ENCODE results near the gene NTRK2.

NTRK2 gene

DNA sequence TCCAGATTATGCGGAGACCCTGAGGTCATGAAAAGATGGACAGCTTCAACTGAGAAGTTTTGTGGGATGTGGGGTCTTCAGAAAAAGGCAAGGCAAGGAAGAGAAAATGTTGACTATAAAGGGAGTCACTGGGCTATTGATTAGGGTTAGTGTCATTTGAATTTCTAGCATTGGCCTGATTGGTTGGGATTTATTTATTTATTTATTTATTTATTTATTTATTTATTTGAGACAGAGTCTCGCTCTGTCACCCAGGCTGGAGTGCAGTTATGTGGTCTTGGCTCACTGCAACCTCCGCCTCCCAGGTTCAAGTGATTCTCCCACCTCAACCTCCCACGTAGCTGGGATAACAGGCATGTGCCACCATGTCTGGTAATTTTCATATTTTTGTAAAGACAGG lies 279.7 kb downstream of the NTRK2 start:
- TF ChIP-seq, protein P1, sequence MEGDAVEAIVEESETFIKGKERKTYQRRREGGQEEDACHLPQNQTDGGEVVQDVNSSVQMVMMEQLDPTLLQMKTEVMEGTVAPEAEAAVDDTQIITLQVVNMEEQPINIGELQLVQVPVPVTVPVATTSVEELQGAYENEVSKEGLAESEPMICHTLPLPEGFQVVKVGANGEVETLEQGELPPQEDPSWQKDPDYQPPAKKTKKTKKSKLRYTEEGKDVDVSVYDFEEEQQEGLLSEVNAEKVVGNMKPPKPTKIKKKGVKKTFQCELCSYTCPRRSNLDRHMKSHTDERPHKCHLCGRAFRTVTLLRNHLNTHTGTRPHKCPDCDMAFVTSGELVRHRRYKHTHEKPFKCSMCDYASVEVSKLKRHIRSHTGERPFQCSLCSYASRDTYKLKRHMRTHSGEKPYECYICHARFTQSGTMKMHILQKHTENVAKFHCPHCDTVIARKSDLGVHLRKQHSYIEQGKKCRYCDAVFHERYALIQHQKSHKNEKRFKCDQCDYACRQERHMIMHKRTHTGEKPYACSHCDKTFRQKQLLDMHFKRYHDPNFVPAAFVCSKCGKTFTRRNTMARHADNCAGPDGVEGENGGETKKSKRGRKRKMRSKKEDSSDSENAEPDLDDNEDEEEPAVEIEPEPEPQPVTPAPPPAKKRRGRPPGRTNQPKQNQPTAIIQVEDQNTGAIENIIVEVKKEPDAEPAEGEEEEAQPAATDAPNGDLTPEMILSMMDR (conservative IDR thresholded peaks at IDR 0.05): no peak
- H3K27ac ChIP-seq: no peak overlapping the region

DNA sequence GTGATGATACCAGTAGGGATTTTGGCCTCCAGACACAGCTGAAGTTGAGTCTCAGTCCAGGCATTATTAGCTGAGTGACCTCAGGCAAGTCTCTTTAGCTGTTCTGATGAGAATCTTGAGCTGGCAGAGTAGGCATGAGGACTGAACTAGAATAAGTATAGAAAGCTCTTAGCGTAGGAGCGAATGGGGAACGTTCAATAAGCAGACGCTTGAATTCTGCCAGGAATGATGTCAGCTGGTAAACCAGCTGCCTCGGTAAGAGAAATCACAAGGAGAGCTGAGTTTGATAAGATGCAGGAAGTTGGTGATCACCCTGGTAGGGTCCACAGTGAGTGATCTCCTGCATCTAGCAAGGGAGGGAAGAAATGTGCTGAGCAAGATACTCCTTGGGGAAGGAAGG lies 280.4 kb downstream of the NTRK2 start:
- TF ChIP-seq, protein P1 (conservative IDR thresholded peaks at IDR 0.05): no peak
- no peak overlapping the region for H3K27ac ChIP-seq

DNA sequence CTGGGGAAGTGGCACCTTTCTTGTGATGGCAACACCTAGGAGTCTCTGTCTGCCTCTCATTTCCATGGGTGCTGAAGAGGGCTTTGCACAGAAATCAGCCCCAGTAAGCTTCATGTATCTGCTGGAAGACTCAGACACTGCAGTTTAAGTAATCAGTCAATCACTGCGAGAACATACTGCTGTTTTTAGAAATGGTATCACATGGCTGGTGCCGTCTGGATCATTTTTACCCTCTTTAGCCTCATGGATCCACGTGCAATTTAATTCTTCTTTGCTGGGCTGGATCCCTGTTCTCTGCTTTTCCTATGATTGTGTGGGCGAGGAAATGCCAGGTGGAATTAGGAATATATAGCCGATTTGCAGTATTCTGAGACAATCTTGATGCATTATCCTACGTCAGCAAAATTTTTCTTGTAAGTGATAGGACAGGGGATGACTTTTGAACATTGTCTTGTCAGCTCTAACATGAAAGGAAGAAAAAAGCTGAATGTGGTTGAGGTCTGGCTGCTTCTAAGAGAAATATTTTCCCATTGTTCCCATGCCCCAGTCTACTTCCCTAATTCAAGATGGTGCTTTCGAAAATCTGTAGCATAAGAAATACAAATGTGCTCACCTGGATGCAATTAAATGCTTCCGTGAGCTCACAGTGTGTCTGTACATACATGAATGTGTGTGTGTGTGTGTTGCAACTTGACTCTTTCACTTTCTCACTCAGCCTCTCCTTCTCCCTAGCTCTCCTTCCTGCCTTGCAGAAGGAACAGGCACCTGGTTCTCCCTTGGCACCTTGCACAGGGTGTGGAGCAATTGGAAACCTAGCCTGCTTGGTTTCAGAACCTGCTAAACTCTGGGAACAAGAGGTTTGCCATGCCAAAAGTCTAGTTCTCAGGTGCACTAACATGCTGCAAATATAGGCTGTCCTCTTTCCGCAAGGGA lies 281.6 kb downstream of the NTRK2 start:
- no peak overlapping the region for H3K27ac ChIP-seq
- TF ChIP-seq, protein P1 (conservative IDR thresholded peaks at IDR 0.05): no peak

DNA sequence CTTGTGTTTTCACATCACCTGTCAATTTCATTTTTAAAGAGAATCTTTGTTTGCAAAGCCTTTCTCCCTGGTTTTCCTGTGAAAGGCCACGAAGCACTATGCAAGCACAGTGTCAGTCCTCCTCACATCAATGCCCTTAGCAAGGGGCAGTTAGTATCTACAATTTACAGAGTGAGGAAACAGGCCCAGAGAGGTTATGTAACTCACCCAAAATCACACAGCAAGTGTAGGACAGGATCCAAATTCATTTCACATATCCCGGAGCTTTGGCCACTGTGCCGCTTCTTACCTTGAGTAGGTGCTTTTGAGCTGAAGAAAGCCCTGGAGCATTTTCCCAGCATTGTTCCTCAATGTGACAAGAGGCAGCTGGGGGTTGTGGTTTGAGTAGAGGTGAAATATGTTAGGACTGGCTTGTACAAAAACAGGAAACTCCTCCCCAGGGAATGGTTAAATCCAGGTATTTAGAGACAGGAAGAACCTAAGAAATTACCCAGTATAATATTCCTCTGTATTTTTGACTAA lies 283.8 kb downstream of the NTRK2 start:
- TF ChIP-seq, protein P1 (conservative IDR thresholded peaks at IDR 0.05): no peak

DNA sequence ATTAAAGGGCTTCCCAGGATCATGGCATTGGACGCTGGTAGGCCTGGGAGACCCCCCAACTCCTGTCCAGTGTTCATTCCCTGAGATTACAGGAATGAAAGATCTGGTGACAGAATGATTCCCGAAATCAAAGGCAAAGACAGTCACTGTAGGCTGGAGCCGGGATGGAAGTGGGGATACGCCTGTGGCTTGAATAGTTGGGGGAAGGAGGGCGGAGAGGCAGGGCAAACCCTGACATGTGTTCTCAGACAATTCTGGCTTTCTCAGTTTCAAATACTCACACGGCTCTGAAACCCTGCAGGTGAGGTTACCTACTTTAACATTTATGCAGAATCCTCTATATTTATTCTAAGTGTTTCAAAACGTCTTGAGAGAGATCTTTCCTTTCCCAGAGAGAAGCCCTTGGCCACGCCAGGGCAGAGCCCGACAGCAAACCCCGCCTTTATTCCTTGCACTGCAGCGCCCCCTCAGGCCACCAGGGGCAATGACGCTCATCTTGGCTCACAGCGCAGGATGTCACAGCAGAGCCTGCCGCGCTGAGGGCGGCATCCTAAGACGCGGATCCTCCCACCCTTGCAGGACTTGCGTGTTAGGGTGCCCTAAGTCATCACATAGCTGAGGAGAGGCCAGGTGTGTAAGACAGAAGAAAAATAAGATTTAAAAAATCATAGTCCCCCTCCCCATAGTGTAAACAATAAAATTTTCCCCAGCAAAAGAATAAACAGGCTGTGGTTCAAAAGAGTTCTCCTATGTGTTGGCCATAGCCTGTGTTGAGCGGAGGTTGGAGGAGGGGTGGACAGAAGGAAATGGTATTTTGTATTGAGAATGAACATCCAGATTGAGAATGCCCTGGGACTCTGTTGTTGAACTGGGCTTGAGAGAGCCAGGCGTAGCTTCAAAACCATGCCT lies 284.5 kb downstream of the NTRK2 start:
- TF ChIP-seq, protein P1 (conservative IDR thresholded peaks at IDR 0.05): peak; percentile 94
- H3K27ac ChIP-seq: no peak overlapping the region

More for the DNA sequence above, 283.8 kb downstream of the NTRK2 start:
- no peak overlapping the region for H3K27ac ChIP-seq

DNA sequence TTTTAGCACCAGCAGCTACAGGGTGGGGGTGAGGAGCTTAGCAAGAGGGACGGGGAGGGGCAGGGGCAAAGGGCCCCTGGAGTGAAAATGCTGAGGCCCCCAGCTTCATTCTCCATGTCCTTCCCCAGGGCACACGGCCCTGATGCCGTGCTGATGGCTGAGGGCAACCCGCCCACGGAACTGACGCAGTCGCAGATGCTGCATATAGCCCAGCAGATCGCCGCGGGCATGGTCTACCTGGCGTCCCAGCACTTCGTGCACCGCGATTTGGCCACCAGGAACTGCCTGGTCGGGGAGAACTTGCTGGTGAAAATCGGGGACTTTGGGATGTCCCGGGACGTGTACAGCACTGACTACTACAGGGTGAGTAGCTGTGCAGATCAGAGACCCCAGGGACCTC lies 285.6 kb downstream of the NTRK2 start:
- H3K27ac ChIP-seq: no peak overlapping the region
- TF ChIP-seq, protein P1 (conservative IDR thresholded peaks at IDR 0.05): no peak

DNA sequence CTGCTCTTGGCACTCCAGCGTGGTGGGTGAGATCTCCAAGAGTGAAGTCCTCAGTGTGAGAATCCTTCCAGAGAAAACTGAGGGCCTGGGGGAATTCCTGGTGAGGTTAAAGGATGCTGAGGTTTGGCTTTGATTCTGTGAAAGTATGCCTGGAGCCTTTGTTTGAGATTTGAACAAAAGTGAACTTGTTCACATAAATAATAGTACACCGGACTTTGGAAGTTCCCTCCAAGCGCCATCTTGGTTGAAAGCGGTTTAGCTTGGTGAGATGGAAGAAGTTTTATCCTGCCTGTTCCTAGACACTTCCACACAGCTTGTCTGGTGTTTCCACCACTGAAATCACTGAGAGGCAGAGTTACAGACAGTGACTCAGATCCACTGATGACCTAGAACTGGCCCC lies 286.4 kb downstream of the NTRK2 start:
- TF ChIP-seq, protein P1 (conservative IDR thresholded peaks at IDR 0.05): no peak
- no peak overlapping the region for H3K27ac ChIP-seq
